Ishikawa (cell line): ENCODE results near the gene PEX12.

ENCODE experiments used
- CEBPB ChIP-seq: IDR thresholded peaks from 2 replicates; pipeline ENCODE4 v1.6.1; 2012
- CREB1 ChIP-seq: IDR thresholded peaks from 2 replicates; pipeline ENCODE4 v1.6.1; 2012; ENCODE audit warnings: low read depth
- EGR1 ChIP-seq: IDR thresholded peaks from 2 replicates; pipeline ENCODE4 v1.6.1; 2012
- EP300 ChIP-seq: IDR thresholded peaks from 2 replicates; pipeline ENCODE4 v1.6.1; 2012; ENCODE audit warnings: borderline replicate concordance
- FOXM1 ChIP-seq: IDR thresholded peaks from 2 replicates; pipeline ENCODE4 v1.6.1; 2012; ENCODE audit warnings: low read depth, borderline replicate concordance
- MAX ChIP-seq: IDR thresholded peaks from 2 replicates; pipeline ENCODE4 v1.6.1; 2012
- NFIC ChIP-seq: IDR thresholded peaks from 2 replicates; pipeline ENCODE4 v1.6.1; 2012
- RAD21 ChIP-seq: IDR thresholded peaks from 2 replicates; pipeline ENCODE4 v1.6.1; 2012; ENCODE audit warnings: low read depth
- REST ChIP-seq: IDR thresholded peaks from 2 replicates; pipeline ENCODE4 v1.6.1; 2012; ENCODE audit warnings: low read depth, mild to moderate bottlenecking
- TAF1 ChIP-seq: IDR thresholded peaks from 2 replicates; pipeline ENCODE4 v1.6.1; 2012; ENCODE audit warnings: low read depth, mild to moderate bottlenecking
- TCF12 ChIP-seq: IDR thresholded peaks from 2 replicates; pipeline ENCODE4 v1.6.1; 2012; ENCODE audit warnings: low read depth
- TEAD4 ChIP-seq: IDR thresholded peaks from 2 replicates; pipeline ENCODE4 v1.6.1; 2012
- YY1 ChIP-seq: IDR thresholded peaks from 2 replicates; pipeline ENCODE4 v1.6.1; 2012; ENCODE audit warnings: low read depth
- ZBTB7A ChIP-seq: IDR thresholded peaks from 2 replicates; pipeline ENCODE4 v1.6.1; 2012; ENCODE audit warnings: low read depth
- TF ChIP-seq, protein P1 (sequence below): IDR thresholded peaks from 2 replicates; pipeline ENCODE4 v1.6.1; 2012

The PEX12 gene

GRCh38 chr17:35548978-35549377, 29.4 kb downstream of the PEX12 start:
- TF ChIP-seq TAF1 = no peak
- no peak for TF ChIP-seq EP300
- TF ChIP-seq YY1 = no peak
- no peak for TF ChIP-seq ZBTB7A
- TF ChIP-seq NFIC = no peak
- TF ChIP-seq TEAD4 = no peak
- TF ChIP-seq, protein P1, sequence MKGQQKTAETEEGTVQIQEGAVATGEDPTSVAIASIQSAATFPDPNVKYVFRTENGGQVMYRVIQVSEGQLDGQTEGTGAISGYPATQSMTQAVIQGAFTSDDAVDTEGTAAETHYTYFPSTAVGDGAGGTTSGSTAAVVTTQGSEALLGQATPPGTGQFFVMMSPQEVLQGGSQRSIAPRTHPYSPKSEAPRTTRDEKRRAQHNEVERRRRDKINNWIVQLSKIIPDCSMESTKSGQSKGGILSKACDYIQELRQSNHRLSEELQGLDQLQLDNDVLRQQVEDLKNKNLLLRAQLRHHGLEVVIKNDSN = no peak
- TF ChIP-seq REST = no peak
- TF ChIP-seq TCF12 = no peak
- TF ChIP-seq CREB1 = no peak
- no peak for TF ChIP-seq FOXM1
- TF ChIP-seq RAD21 = no peak
- TF ChIP-seq EGR1 = no peak
- TF ChIP-seq CEBPB = no peak
- TF ChIP-seq MAX = no peak

DNA sequence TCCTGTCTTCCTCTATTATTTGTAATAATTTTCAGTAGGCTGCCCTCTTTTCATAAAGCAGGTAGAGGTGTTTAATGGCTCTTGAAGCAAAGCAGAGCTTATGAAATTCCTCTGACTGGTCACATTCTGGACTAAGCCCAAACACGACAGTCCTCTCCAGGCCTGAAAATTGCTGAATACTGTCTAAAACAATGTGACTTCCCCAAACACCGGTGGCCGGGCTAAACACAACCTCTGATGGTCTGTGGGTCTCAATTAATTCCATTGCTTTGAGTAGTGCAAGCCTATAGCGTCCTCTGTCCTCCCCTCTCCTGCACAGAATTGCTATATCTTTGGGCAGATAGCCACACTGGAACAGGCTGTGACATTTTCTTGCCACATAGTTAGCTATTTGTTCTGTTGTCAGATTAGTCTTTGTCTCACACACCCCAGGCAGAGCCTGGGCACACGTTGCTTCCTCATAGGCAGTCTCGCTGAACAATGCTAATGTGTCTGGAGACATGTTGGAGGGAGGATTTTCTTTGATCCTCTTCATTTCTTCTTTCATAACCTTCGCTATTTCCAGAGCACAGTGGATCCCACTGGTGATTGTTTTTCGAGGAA, 30.1 kb downstream of the PEX12 start:
- TF ChIP-seq CEBPB (no peak), ZBTB7A (no peak), RAD21 (no peak), REST (no peak), MAX (no peak), TEAD4 (no peak), YY1 (no peak), EP300 (no peak), FOXM1 (no peak), CREB1 (no peak), TCF12 (no peak), EGR1 (no peak), NFIC (no peak), TAF1 (no peak)
- TF ChIP-seq, protein P1 = no peak

DNA sequence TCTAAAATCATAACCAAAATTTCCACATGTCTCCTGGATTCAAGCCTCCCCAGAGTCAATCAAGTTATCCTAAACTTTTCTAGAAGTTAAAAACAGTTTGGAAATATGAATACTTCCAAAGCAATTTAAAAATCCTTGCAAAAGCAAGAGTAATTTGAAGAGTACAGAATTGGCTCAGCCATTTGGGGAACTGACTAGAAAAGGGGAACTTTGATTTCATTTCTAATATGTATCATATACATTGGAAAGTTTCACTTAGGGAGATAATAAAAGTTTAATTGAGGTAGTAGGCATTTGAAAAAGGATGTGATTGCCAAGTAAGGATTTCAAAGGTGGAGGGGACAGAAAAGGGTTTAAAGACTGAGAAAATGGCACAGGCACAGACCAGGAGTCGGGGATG, 31.9 kb downstream of the PEX12 start:
- TF ChIP-seq CREB1 (no peak), MAX (no peak), NFIC (no peak), EP300 (no peak), RAD21 (no peak), EGR1 (no peak), TAF1 (no peak), YY1 (no peak)
- TF ChIP-seq, protein P1 = no peak

GRCh38 chr17:35545150-35545549, 33.2 kb downstream of the PEX12 start:
- TF ChIP-seq RAD21 = no peak
- no peak for TF ChIP-seq ZBTB7A
- no peak for TF ChIP-seq REST
- TF ChIP-seq NFIC = no peak
- TF ChIP-seq EGR1 = no peak
- TF ChIP-seq TCF12 = no peak
- no peak for TF ChIP-seq CEBPB
- TF ChIP-seq YY1 = no peak
- TF ChIP-seq TAF1 = no peak
- TF ChIP-seq, protein P1 = no peak
- TF ChIP-seq MAX = no peak
- no peak for TF ChIP-seq EP300
- TF ChIP-seq FOXM1 = no peak
- TF ChIP-seq CREB1 = no peak
- TF ChIP-seq TEAD4 = no peak
